IPS-NIHi7 (cell line): ENCODE measurements around the gene CDHR5.

Source experiments
- DNase-seq: peaks from one replicate; pipeline ENCODE4 v3.0.0; 2012; ENCODE audit warnings: mixed read lengths; ENCODE audit errors: extremely low spot score

CDHR5 gene

DNA sequence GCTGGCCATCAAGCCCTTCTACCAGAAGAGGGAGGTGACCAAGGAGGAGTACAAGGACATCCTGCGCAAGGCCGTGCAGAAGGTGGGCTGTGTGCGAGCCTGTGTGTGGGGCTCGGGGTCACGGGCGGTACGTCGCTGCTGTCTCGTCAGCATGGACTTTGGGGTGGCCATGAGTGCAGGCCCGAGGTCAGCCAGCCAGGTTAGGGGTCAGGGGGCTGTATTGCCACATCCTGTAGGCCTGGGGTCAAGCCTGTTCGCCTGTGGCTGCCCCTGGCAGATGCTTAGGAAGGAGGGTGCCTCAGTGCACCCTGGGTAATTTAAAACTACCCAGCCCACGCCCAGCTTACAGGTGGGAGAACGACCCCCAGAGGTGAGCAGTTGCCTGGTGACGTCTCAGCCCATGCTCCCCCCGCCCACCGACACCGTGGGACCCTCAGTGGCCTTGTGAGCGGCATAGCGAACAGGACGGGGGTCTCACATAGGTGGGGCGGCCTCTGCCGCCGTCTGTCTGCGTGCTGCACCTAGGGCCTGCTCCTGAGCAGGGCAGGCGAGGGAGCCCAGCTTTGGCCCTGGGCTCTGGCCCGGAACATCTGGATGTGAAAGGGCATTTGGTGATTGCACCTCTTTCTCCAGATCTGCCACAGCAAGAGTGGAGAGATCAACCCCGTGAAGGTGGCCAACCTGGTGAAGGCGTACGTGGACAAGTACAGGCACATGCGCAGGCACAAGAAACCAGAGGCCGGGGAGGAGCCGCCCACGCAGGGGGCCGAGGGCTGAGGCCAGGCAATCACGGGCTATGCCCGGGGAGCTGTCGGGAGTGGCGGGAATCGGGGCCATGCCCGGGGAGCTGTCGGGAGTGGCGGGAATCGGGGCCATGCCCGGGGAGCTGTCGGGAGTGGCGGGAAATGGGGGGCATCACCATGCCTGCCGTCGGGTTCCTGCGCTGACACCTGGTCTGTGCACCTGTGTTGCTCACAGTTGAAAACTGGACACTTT, 13.5 kb downstream of the CDHR5 start:
- no peak for DNase-seq

DNA sequence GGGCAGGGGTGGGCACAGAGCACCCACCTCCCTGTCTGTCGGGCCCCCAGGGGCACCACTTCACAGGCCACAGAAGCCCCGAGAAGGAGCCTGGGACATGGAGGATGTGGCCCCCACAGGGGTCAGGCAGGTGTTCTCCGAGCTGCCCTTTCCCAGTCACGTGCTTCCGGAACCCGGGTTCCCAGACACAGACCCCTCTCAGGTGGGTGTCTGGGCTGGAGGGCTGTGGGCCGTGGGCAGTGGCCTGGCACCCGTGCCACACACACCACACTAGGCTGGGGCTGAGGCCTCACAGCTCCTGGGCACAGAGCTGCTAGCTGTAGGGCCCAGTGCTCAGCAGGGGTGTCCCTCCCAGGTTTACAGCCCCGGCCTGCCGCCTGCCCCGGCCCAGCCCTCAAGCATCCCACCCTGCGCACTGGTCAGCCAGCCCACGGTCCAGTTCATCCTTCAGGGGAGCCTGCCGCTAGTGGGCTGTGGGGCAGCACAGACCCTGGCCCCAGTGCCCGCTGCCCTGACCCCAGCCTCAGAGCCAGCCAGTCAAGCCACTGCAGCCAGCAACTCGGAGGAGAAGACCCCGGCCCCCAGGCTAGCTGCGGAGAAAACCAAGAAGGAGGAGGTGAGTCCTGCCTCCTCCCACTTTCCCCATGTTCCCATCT, 14.5 kb downstream of the CDHR5 start:
- DNase-seq = no peak

- no peak for DNase-seq
These were observed 15.4 kb downstream of the CDHR5 start for GRCh38 chr11:609341-609811.

GRCh38 chr11:608791-609251, 15.9 kb downstream of the CDHR5 start:
- DNase-seq = no peak

DNA sequence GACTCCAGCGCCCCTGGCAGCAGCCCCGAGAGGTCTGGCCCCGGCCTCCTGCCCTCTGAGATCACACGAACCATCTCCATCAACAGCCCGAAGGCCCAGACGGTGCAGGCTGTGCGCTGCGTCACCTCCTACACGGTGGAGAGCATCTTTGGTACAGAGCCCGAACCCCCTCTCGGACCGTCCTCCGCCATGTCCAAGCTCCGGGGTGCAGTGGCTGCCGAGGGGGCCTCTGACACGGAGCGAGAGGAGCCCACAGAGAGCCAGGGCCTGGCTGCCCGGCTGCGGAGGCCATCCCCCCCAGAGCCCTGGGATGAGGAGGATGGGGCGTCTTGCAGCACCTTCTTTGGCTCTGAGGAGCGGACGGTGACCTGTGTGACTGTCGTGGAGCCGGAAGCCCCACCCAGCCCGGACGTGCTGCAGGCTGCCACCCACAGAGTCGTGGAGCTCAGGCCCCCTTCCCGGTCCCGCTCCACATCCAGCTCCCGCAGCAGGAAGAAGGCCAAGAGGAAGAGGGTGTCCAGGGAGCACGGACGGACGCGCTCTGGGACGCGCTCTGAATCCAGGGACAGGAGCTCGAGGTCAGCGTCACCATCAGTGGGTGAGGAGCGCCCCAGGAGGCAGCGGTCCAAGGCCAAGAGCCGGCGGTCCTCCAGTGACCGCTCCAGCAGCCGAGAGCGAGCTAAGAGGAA, 16.6 kb downstream of the CDHR5 start:
- no peak for DNase-seq

DNA sequence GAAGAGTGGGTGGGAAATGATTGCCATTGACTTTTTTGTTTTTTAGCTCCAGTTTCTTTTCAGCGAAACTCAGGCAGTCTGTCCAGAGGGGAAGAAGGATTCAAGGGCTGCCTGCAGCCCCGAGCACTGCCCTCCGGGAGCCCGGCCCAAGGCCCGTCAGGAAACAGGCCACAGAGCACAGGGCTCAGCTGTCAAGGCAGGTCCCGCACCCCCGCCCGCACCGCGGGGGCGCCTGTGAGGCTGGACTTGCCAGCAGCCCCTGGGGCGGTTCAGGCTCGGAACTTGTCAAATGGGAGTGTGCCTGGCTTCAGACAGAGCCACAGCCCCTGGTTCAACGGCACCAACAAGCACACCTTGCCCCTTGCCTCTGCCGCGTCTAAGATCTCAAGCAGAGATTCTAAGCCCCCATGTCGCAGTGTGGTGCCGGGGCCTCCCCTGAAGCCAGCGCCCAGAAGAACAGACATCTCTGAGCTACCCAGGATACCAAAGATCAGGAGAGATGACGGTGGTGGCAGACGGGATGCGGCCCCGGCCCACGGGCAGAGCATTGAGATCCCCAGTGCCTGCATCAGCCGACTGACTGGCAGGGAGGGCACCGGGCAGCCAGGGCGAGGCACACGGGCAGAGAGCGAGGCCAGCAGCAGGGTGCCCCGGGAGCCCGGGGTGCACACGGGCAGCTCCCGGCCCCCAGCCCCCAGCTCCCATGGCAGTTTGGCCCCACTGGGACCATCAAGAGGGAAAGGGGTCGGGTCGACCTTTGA, 17.6 kb downstream of the CDHR5 start:
- DNase-seq = no peak

DNA sequence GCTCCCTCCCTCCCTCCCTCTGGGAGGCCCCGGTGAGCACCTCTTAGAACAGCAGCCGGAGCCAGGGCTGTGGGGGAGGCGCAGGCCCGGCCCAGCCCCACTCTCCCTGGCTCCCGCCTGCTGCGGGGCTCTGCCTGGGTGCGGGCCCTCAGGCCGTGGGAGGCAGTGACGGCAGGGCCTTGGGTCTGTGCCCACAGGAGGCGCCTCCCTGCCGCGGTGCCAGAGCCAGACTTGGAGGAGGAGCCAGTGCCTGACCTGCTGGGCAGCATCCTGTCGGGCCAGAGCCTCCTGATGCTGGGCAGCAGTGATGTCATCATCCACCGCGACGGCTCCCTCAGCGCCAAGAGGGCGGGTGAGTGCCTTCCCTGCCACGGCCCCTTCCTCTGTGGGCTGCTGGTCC, 18.5 kb downstream of the CDHR5 start:
- no peak for DNase-seq

- no peak for DNase-seq
These were observed 19.2 kb downstream of the CDHR5 start for GRCh38 chr11:605286-606129.

- DNase-seq = no peak
These were observed 21.6 kb downstream of the CDHR5 start for GRCh38 chr11:603154-603553.

- DNase-seq = no peak
These were observed 23.0 kb downstream of the CDHR5 start for GRCh38 chr11:601573-602245.

DNA sequence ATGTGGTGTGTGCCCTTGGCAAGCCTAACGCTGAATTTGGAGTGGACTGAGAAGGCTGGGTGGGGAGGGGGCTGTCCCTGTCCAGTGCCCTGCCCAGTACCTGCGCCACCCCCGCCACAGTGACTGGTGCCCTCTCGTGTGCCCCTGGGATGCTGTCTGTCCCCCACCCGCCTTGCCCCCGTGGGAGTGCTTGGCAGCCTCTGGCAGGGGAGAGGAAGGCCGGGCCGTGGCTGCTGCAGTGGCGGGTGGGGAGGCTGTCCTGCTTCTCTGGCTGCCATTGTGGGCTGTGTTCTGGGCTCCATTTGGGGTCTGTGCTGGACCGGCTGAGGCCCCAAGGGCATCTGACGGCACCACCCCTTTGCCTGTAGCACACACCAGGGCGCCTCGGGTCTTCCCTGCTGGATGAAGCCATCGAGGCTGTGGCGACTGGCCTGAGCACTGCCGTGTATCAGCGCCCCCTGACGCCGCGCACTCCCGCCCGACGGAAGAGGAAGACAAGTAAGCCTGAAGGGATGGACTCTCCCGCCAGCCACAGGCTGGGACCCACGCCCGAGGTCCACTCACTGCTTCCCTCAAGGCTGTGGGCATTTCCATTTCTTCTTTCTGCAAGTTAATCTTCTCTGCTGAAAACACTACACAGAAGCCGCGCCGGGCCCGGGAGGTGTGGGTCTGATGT, 26.6 kb downstream of the CDHR5 start:
- DNase-seq = no peak

DNA sequence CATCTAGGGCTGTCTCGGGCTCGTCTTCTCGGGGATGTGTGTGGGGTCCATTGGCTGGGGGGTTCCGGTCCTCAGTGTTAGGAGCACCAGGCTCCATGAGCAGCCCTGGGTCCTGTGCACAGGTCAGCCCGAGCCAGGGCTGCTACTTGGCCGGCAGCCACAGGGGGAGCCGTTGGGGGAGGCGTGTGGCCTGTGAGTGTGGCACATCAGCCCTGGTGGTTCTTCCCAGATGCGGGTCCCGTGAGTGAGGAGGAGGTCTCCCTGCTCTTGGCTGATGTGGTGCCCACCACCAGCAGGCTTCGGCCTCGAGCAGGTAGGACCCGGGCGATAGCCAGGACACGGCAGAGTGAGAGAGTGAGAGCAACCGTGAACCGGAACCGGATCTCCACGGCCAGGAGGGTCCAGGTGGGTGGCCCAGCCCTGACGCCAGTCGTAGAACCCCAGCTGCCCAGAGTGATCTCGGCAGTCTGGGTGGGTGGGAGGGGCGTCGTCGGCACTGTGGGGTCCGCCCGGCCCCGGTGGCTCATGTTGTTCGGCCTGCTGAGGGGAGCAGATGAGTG, 27.5 kb downstream of the CDHR5 start:
- peak; percentile 74 for DNase-seq

GRCh38 chr11:596374-596773, 28.4 kb downstream of the CDHR5 start:
- DNase-seq = no peak

- no peak for DNase-seq
These were observed 29.4 kb downstream of the CDHR5 start for GRCh38 chr11:595400-595799.

- DNase-seq = no peak
These were observed 31.4 kb downstream of the CDHR5 start for GRCh38 chr11:593347-593746.

GRCh38 chr11:592918-593317, 31.8 kb downstream of the CDHR5 start:
- no peak for DNase-seq

DNA sequence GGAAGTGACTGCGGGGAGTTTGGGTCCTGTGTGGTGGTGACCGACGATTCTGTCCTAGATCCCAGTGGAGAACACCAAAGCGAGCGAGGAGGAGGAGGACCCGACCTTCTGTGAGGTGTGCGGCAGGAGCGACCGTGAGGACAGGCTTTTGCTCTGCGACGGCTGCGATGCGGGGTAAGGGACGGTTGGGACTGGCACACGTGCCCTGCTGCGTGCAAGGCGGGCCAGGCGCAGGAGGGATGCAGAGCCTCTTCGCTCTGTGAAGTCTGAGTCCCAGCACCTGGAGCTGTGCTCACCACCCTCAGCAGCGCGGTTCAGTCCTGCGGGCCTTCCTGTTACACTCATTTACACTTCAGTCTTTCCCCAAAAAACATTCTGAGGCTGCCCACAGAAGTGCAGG, 32.3 kb downstream of the CDHR5 start:
- DNase-seq = no peak

GRCh38 chr11:590997-591396, 33.8 kb downstream of the CDHR5 start:
- DNase-seq = no peak

- no peak for DNase-seq
These were observed 35.0 kb downstream of the CDHR5 start for GRCh38 chr11:589798-590197.
